Prostate gland (tissue), 2 donors: Measurements from ENCODE around the gene BIRC6.

Experiments
- POLR2AphosphoS5 ChIP-seq: sonication (generic); formaldehyde crosslinking; IDR thresholded peaks from one replicate; pipeline ENCODE4 v1.6.1; 2017; ENCODE audit warnings: antibody characterized with exemption
- TF ChIP-seq, protein P1 (sequence below), 4 experiments: fragments of 200-600 bp in 2 of 4; fragments of 450-650 bp in 2 of 4; sonication (generic) in 2 of 4; IDR thresholded peaks; 1 replicate in 3 of 4; 2 replicates in 1 of 4; pipeline ENCODE4 v1.5.1; 2016 to 2019; ENCODE audit warnings: antibody characterized with exemption in 4 of 4, mild to moderate bottlenecking in 2 of 4, moderate library complexity in 2 of 4

DNA sequence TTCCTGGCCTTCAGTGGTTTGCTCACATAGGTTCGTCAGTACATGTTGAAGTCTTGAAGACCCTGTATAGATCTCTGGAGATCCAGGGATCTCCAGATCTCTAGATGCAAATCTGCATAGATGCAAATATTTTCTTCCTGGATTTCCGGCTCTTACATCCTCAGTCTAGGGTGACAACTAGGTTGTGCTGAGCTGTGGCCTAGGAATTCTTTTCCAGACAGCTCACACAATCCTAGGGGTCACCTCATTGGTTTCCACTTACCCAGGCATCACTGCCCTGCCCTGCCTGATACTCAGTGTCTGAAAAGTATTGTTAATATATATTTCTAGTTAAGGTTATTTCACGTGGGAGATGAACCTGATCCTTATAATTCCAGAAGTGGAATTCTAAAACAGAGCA lies 165.9 kb downstream of the BIRC6 start:
- no peak for TF ChIP-seq POLR2AphosphoS5
- TF ChIP-seq, protein P1, sequence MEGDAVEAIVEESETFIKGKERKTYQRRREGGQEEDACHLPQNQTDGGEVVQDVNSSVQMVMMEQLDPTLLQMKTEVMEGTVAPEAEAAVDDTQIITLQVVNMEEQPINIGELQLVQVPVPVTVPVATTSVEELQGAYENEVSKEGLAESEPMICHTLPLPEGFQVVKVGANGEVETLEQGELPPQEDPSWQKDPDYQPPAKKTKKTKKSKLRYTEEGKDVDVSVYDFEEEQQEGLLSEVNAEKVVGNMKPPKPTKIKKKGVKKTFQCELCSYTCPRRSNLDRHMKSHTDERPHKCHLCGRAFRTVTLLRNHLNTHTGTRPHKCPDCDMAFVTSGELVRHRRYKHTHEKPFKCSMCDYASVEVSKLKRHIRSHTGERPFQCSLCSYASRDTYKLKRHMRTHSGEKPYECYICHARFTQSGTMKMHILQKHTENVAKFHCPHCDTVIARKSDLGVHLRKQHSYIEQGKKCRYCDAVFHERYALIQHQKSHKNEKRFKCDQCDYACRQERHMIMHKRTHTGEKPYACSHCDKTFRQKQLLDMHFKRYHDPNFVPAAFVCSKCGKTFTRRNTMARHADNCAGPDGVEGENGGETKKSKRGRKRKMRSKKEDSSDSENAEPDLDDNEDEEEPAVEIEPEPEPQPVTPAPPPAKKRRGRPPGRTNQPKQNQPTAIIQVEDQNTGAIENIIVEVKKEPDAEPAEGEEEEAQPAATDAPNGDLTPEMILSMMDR (IDR thresholded peaks at IDR 0.05) = no peak
